ENCODE measurements around the gene RFTN1. TPM values are rescaled to one million over a fixed set of nuclear protein-coding genes. Genes with fewer than 3 reads are reported as not detected.

The RFTN1 gene
- total and polyA plus RNA-seq, 2 of the 8 experiments (the other 6 are each of a cell fraction or from before 2014, with no cell fraction given): 4.6 to 6.7 TPM

DNA sequence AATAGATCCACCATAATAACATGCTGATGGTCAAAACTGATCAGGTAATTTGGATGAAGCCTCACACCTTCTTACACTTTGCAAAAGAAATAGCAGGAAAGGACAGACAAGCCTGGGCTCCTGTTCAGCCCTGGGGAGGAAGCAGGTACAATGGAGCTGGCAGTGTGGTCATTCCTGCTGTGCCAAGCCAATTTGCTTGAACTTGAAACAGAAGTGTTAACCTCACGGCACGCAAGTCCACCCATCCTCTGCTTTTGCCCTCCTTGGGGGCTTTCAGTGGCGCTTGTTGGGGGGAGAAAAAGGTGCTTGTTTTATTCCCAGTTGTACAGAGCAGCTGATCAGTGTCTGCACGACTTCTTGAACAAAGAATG is 36.8 kb upstream of the RFTN1 start:
- no peak overlapping the region for H2BK120ac ChIP-seq (replicated peaks; ENCODE audit: low read depth, low read length)
- no peak overlapping the region for H2BK5ac ChIP-seq (ENCODE audit: low read depth, low read length)
- H4K20me1 ChIP-seq (replicated peaks in 1 of 2; ENCODE audit: control insufficient read depth in 1 of 2, insufficient read depth in 2 of 2, low read length in 2 of 2): no peaks in the 10 kb centered on the region
- H2AFZ ChIP-seq (ENCODE audit: low read length): peak overlapping the region; percentile 94
- H2BK15ac ChIP-seq (ENCODE audit: low read length): no peak overlapping the region
- no peaks in the 10 kb centered on the region for H3K23me2 ChIP-seq (ENCODE audit: low read depth, low read length)
- ChIA-PET POLR2A (ENCODE audit: partially characterized antibody) (interaction anchor here (0.6 to 1.8 kb wide), 11 partner anchors 9 to 286 kb away, joined by 3 to 8 read pairs (median 3); partner anchors contain the start of genes DPH3 and OXNAD1), CTCF (ENCODE audit: partially characterized antibody) (interaction anchor here (0.6 to 3.6 kb wide), 36 partner anchors 9 to 821 kb away, joined by 3 to 30 read pairs (median 4); no protein-coding TSS in a partner anchor)
- H2BK20ac ChIP-seq (ENCODE audit: low read length): no peak overlapping the region
- H3K79me1 ChIP-seq (ENCODE audit: low read depth, low read length): no peaks in the 10 kb centered on the region
- H3K4ac ChIP-seq (replicated peaks; ENCODE audit: insufficient read length, low read depth, low read length): no peak overlapping the region
- peak overlapping the region; percentile 10 to 55; a peak in 3 of 4 replicates for H3K4me2 ChIP-seq (ENCODE audit: insufficient read depth in 1 of 2, low read depth in 2 of 2, low read length in 2 of 2)
- no peaks in the 10 kb centered on the region for H3K9me3 ChIP-seq (ENCODE audit: insufficient read depth in 2 of 2, low read depth in 1 of 2, low read length in 1 of 2)
- no peak for FAIRE-seq
- peaks cover 0 to 4% (median 2%) of the 10 kb centered on the region in 4 experiments; a peak in 4 of 7 replicates for H3K4me1 ChIP-seq (replicated peaks in 1 of 4; ENCODE audit: control insufficient read depth in 3 of 4, insufficient read depth in 4 of 4, low read length in 3 of 4)
- peak overlapping the region; percentile 47; the same call in 1 of the 2 replicates for H4K8ac ChIP-seq (ENCODE audit: extremely low read depth, insufficient read depth, low read length)
- H3K4me3 ChIP-seq (ENCODE audit: extremely low read depth in 1 of 4, insufficient read depth in 2 of 4, low read depth in 3 of 4, low read length in 4 of 4): peak overlapping the region in 1 of 4 experiments; percentile 27; a peak in 2 of 8 replicates
- peaks cover 0 to 2% (median under 1%) of the 10 kb centered on the region in 4 experiments; a peak in 2 of 8 replicates for H3K36me3 ChIP-seq (ENCODE audit: control insufficient read depth in 2 of 4, insufficient read depth in 4 of 4, low read length in 3 of 4)
- WGBS, 2 experiments (ENCODE audit: extremely low coverage in 1 of 2, insufficient coverage in 1 of 2, insufficient read length in 1 of 2, insufficient replicate concordance in 2 of 2, low coverage in 1 of 2, low lambda C conversion rate in 2 of 2, missing lambda C conversion rate in 1 of 2): 34% methylated on average over 4 of the region's 4 CpGs; no CpG with 5 or more reads in 1 of the 2 experiments
- no peak overlapping the region for H3K27ac ChIP-seq (ENCODE audit: low read depth, low read length)
- peak overlapping the region in 1 of 4 experiments; percentile 52; a peak in 1 of 7 replicates for H3K9ac ChIP-seq (replicated peaks in 1 of 4; ENCODE audit: extremely low read depth in 1 of 4, low read depth in 3 of 4, low read length in 3 of 4)
- no peak overlapping the region for H3K23ac ChIP-seq (ENCODE audit: insufficient read length)
- H3K56ac ChIP-seq (replicated peaks; ENCODE audit: insufficient read length, low read depth, low read length): no peak overlapping the region
- no peak overlapping the region for H4K91ac ChIP-seq (replicated peaks; ENCODE audit: insufficient read length, low read length)
- no peak overlapping the region for H2AK5ac ChIP-seq (ENCODE audit: low read depth, low read length)
- no peak overlapping the region for H3K14ac ChIP-seq (ENCODE audit: insufficient read length)
- no peaks in the 10 kb centered on the region for H3K27me3 ChIP-seq (replicated peaks in 1 of 4; ENCODE audit: control insufficient read depth in 3 of 4, extremely low read depth in 1 of 4, insufficient read depth in 3 of 4, low read length in 3 of 4)
- H4K5ac ChIP-seq (ENCODE audit: insufficient read length, low read depth, low read length): no peak overlapping the region
- no peaks in the 10 kb centered on the region for H3K79me2 ChIP-seq (ENCODE audit: control insufficient read depth in 1 of 2, insufficient read depth in 2 of 2, low read length in 2 of 2)
- no peak overlapping the region for H2BK12ac ChIP-seq (ENCODE audit: low read depth, low read length)
- 0 out of 2 replicates have a peak overlapping the region, but pooled peaks have one; percentile 1 for H3K18ac ChIP-seq (ENCODE audit: extremely low read depth, low read length)
- peak in 1 of 2 experiments; percentile 57 for DNase-seq (ENCODE audit: low read depth in 1 of 2, low spot score in 2 of 2)
- TF ChIP-seq CTBP2 (IDR thresholded peaks at IDR 0.05; ENCODE audit: borderline replicate concordance, insufficient read depth, insufficient read length, low read length) (no peak), SRF (IDR thresholded peaks at IDR 0.05; ENCODE audit: low read depth, low read length) (no peak), JUN (IDR thresholded peaks at IDR 0.05; ENCODE audit: low read depth, low read length) (no peak), NRF1 (IDR thresholded peaks at IDR 0.05; ENCODE audit: low read depth, low read length) (no peak), ZNF274 (IDR thresholded peaks at IDR 0.05; ENCODE audit: borderline replicate concordance, extremely low read depth, low read length) (no peak)

All from H1 (cell line).